Measurements from ENCODE around the gene STK31.
"Not testable (repeated sequence)": the region's sequence is repeated elsewhere in the genome, so short reads cannot be mapped to it uniquely, and the experiment has no call there.

Gene STK31

DNA sequence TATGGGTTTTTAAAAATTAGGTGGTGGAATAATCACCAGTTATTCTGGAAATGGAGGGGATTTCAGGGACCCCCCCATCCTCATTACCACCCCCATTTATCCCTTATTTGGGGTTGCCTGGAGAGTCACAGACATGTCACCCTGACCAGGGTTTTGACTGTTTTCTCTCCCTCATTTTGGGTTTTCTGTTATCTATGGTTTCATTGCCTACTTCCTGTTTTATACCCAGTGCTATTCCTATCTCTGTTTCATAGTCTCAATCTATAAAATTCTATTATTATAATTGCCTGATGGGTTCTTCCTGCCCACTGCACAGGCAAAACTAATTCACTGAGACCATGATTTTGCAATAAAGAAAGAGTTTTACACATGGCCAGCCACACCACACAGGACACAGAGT, 45.9 kb upstream of the STK31 start:
- no peaks in the 10 kb centered on the region for H3K36me3 ChIP-seq (replicated peaks; ENCODE audit: low read depth, low read length)
- no peaks in the 10 kb centered on the region for H3K79me2 ChIP-seq (ENCODE audit: low read length)
- H3K27ac ChIP-seq (ENCODE audit: low read length), result no peak overlapping the region
- H3K4me1 ChIP-seq (ENCODE audit: low read length), result no peaks in the 10 kb centered on the region
- H3K9me3 ChIP-seq (ENCODE audit: insufficient read depth, low read length), result no peaks in the 10 kb centered on the region
- H2AFZ ChIP-seq (ENCODE audit: low read depth, low read length), result no peak overlapping the region
- no peaks in the 10 kb centered on the region for H4K20me1 ChIP-seq (ENCODE audit: insufficient read depth, low read length)
- TF ChIP-seq, protein P1, sequence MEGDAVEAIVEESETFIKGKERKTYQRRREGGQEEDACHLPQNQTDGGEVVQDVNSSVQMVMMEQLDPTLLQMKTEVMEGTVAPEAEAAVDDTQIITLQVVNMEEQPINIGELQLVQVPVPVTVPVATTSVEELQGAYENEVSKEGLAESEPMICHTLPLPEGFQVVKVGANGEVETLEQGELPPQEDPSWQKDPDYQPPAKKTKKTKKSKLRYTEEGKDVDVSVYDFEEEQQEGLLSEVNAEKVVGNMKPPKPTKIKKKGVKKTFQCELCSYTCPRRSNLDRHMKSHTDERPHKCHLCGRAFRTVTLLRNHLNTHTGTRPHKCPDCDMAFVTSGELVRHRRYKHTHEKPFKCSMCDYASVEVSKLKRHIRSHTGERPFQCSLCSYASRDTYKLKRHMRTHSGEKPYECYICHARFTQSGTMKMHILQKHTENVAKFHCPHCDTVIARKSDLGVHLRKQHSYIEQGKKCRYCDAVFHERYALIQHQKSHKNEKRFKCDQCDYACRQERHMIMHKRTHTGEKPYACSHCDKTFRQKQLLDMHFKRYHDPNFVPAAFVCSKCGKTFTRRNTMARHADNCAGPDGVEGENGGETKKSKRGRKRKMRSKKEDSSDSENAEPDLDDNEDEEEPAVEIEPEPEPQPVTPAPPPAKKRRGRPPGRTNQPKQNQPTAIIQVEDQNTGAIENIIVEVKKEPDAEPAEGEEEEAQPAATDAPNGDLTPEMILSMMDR (IDR thresholded peaks at IDR 0.05; ENCODE audit: low read depth, low read length), result no peak
- no peak for TF ChIP-seq EZH2phosphoT487 (IDR thresholded peaks at IDR 0.05; ENCODE audit: low read depth)
- H3K27me3 ChIP-seq (ENCODE audit: low read depth, low read length), result no peaks in the 10 kb centered on the region
- H3K4me3 ChIP-seq (ENCODE audit: low read length), result no peak overlapping the region
- no peak overlapping the region for H3K9ac ChIP-seq (ENCODE audit: low read length)
- no peak overlapping the region for H3K4me2 ChIP-seq (ENCODE audit: low read length)

DNA sequence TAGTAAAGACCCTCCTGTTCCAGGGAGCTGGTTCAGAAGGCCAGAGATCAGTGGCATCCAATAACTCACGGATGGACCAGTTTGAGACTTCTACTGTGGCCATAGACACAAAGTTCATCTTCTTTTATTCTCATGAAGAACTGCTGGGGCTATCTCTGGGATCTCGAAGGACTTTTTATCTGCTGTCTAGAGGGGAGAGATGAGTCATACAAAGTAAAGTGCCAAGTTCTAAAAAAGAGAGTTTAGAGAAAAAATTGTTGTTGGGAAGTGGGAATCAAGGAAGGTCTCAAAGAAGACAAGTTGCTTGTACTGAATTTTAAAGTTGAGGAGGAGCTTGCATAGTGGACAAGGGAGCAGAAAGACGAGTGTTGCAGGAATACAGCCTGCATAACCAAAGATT, 38.0 kb upstream of the STK31 start:
- TF ChIP-seq, protein P1 (IDR thresholded peaks at IDR 0.05; ENCODE audit: low read depth, low read length), result no peak
- TF ChIP-seq EZH2phosphoT487 (IDR thresholded peaks at IDR 0.05; ENCODE audit: low read depth), result no peak
- Histone ChIP-seq H3K27me3 (ENCODE audit: low read depth, low read length) (no peaks in the 10 kb centered on the region), H2AFZ (ENCODE audit: low read depth, low read length) (no peak overlapping the region), H3K4me2 (ENCODE audit: low read length) (no peak overlapping the region), H3K4me3 (ENCODE audit: low read length) (no peak overlapping the region), H3K36me3 (replicated peaks; ENCODE audit: low read depth, low read length) (no peaks in the 10 kb centered on the region), H3K79me2 (ENCODE audit: low read length) (no peaks in the 10 kb centered on the region), H3K9ac (ENCODE audit: low read length) (no peak overlapping the region), H4K20me1 (ENCODE audit: insufficient read depth, low read length) (no peaks in the 10 kb centered on the region), H3K4me1 (ENCODE audit: low read length) (no peaks in the 10 kb centered on the region), H3K27ac (ENCODE audit: low read length) (no peak overlapping the region), H3K9me3 (ENCODE audit: insufficient read depth, low read length) (no peaks in the 10 kb centered on the region)

DNA sequence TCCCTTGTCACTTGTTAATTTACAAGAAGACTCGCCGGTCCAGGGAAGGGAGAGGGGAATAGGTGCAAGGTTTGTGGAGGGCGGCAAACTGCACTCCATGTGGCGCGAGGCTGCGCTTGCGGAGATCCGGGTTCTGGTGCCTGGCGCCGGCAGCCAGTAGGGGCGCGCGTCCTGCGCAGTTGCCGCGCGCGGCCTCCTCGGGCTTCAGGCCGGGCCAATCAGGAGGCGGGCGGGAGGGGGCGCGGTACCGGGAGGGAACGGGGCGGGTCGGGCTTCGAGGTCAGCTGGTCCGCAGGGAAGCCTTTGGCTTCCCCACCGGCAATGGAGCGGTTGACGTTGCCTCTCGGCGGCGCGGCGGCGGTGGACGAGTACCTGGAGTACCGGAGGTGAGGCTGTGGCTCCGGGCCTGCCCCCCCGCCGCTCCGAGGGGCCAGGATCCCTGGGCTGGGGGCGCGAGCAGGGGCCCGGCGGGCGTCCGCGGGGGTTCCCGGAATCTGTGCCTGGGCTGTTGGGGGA, 30.1 kb upstream of the STK31 start, which contains the start of gene FAM221A:
Gene FAM221A, plus strand, starts transcription at position 302 of the 516 bp plus-strand sequence. Its CDS starts 20 bp downstream, at position 322.
- Histone ChIP-seq H3K79me2 (ENCODE audit: low read length) (no peaks in the 10 kb centered on the region), H3K27me3 (ENCODE audit: low read depth, low read length) (no peaks in the 10 kb centered on the region), H3K36me3 (replicated peaks; ENCODE audit: low read depth, low read length) (no peaks in the 10 kb centered on the region), H3K4me1 (ENCODE audit: low read length) (no peaks in the 10 kb centered on the region), H2AFZ (ENCODE audit: low read depth, low read length) (no peak within 1 kb of the TSS), H3K4me3 (ENCODE audit: low read length) (no peak within 1 kb of the TSS), H3K27ac (ENCODE audit: low read length) (no peak within 1 kb of the TSS), H4K20me1 (ENCODE audit: insufficient read depth, low read length) (no peaks in the 10 kb centered on the region), H3K4me2 (ENCODE audit: low read length) (no peak within 1 kb of the TSS), H3K9me3 (ENCODE audit: insufficient read depth, low read length) (no peaks in the 10 kb centered on the region), H3K9ac (ENCODE audit: low read length) (no peak within 1 kb of the TSS)
- TF ChIP-seq EZH2phosphoT487 (IDR thresholded peaks at IDR 0.05; ENCODE audit: low read depth), result no peak
- TF ChIP-seq, protein P1 (IDR thresholded peaks at IDR 0.05; ENCODE audit: low read depth, low read length), result no peak

DNA sequence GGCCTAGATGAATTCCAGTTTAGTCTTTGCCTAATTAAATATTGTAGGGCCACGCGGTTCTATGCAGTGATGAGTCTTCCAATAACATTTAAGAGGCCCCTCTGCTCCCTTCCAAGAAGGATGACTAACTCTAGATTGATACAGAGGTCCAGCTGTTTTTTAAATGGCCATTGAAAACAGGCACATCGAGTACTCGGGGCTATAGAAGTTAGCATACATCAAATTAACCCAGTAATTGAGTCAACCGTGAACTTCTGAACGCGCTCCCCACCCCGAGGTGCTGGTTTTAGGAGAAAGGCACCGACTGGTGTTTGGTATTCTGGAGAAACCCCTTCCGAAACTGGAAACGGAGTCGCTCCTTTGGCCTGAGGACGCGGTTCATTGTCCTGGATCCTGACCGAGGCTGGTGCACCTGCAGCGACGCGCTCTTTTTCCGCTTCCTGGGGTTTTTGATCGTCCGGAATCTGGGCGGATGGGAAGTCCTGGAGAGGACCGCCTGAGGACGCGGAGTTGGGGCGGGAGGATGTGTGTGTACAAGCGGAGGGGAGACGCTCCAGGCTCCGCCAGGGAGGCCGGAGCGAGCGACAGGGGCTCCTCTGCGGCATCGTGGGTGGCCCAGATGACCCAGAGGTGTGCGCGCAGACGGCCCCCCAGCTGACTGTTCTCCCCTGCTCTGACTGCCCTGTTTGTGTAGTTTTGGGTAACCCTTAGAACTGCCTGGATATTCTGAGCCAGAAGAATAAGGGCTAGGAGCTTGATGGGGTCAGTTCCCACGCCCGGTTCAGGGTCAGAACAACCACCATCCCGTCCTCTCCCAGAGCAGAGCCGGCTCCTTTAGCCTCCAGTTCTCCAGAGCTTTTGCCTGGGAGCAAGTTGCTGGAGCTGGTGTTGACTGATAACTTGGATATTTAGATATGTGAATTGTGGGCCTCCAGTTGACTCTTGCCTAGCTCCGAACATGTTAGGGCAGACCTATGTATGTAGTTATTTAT, 29.3 kb upstream of the STK31 start:
- no peak overlapping the region for H3K4me2 ChIP-seq (ENCODE audit: low read length)
- TF ChIP-seq, protein P1 (IDR thresholded peaks at IDR 0.05; ENCODE audit: low read depth, low read length), result no peak
- TF ChIP-seq EZH2phosphoT487 (IDR thresholded peaks at IDR 0.05; ENCODE audit: low read depth), result no peak
- H3K4me3 ChIP-seq (ENCODE audit: low read length), result no peak overlapping the region
- H4K20me1 ChIP-seq (ENCODE audit: insufficient read depth, low read length), result no peaks in the 10 kb centered on the region
- H3K79me2 ChIP-seq (ENCODE audit: low read length), result no peaks in the 10 kb centered on the region
- H3K27ac ChIP-seq (ENCODE audit: low read length), result no peak overlapping the region
- H3K9ac ChIP-seq (ENCODE audit: low read length), result no peak overlapping the region
- no peaks in the 10 kb centered on the region for H3K9me3 ChIP-seq (ENCODE audit: insufficient read depth, low read length)
- no peak overlapping the region for H2AFZ ChIP-seq (ENCODE audit: low read depth, low read length)
- no peaks in the 10 kb centered on the region for H3K4me1 ChIP-seq (ENCODE audit: low read length)
- no peaks in the 10 kb centered on the region for H3K27me3 ChIP-seq (ENCODE audit: low read depth, low read length)
- H3K36me3 ChIP-seq (replicated peaks; ENCODE audit: low read depth, low read length), result no peaks in the 10 kb centered on the region

DNA sequence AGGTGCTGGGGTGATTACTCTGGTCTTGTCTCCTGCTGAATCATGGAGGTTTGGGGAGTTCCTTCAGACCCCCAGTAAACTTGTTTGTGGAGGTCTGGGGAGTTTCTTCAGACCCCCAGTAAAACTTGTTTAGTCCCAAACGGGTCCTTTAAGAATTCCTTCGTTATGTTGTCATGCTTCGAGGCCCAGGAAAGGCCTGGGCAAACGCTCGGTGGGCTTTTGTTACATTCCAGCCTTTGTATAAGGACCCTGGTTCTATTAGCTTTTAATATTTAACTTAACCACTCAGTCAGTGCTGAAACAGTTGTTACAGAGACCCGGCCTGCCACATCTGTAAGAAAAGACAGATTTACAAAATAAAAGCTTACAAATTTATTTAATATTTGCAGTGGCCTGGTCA, 26.0 kb upstream of the STK31 start:
- not testable (repeated sequence) for H3K4me1 ChIP-seq (ENCODE audit: low read length); H3K27me3 ChIP-seq (ENCODE audit: low read depth, low read length); H4K20me1 ChIP-seq (ENCODE audit: insufficient read depth, low read length); H3K36me3 ChIP-seq (replicated peaks; ENCODE audit: low read depth, low read length); H3K79me2 ChIP-seq (ENCODE audit: low read length); H3K9me3 ChIP-seq (ENCODE audit: insufficient read depth, low read length); H3K4me2 ChIP-seq (ENCODE audit: low read length); H3K4me3 ChIP-seq (ENCODE audit: low read length); H2AFZ ChIP-seq (ENCODE audit: low read depth, low read length); H3K9ac ChIP-seq (ENCODE audit: low read length); H3K27ac ChIP-seq (ENCODE audit: low read length)

Data from OCI-LY3 (cell line).